Measurements from ENCODE around the gene SPDYE1. TPM values are rescaled to one million over a fixed set of nuclear protein-coding genes. Genes with fewer than 3 reads are reported as not detected.

Gene SPDYE1
- total RNA-seq, 1 donor: not detected

- no peak for DNase-seq (ENCODE audit: low read depth)
- TF ChIP-seq CTCF (IDR thresholded peaks at IDR 0.05; ENCODE audit: insufficient read depth, low read length): no peak
- no peak overlapping the region for H3K4me3 ChIP-seq (ENCODE audit: low read depth, low read length)
These were observed 59.6 kb downstream of the SPDYE1 start for GRCh38 chr7:44057181-44057848.

GRCh38 chr7:44057849-44058758, 60.4 kb downstream of the SPDYE1 start:
- H3K4me3 ChIP-seq (ENCODE audit: low read depth, low read length): no peak overlapping the region
- TF ChIP-seq CTCF (IDR thresholded peaks at IDR 0.05; ENCODE audit: insufficient read depth, low read length): no peak
- no peak for DNase-seq (ENCODE audit: low read depth)

GRCh38 chr7:44058759-44059218, 61.1 kb downstream of the SPDYE1 start:
- H3K4me3 ChIP-seq (ENCODE audit: low read depth, low read length): no peak overlapping the region
- DNase-seq (ENCODE audit: low read depth): no peak
- no peak for TF ChIP-seq CTCF (IDR thresholded peaks at IDR 0.05; ENCODE audit: insufficient read depth, low read length)

- TF ChIP-seq CTCF (IDR thresholded peaks at IDR 0.05; ENCODE audit: insufficient read depth, low read length): no peak
- DNase-seq (ENCODE audit: low read depth): no peak
- no peak overlapping the region for H3K4me3 ChIP-seq (ENCODE audit: low read depth, low read length)
These were observed 61.8 kb downstream of the SPDYE1 start for GRCh38 chr7:44059219-44060090.

Other genes starting within 250 kb of the SPDYE1 start
- gene BLVRA, start 239.2 kb upstream of the SPDYE1 start, total RNA-seq (ENCODE audit: low replicate concordance): 24.0 and 60.3 TPM in 2 replicates
- 82.1 and 137 TPM in 2 replicates for gene MRPS24, start 128.4 kb upstream of the SPDYE1 start, total RNA-seq (ENCODE audit: low replicate concordance)
- 10.1 and 24.7 TPM in 2 replicates for gene URGCP, start 91.3 kb upstream of the SPDYE1 start, total RNA-seq (ENCODE audit: low replicate concordance)
- 12.0 and 32.3 TPM in 2 replicates for gene UBE2D4, start 71.5 kb upstream of the SPDYE1 start, total RNA-seq (ENCODE audit: low replicate concordance)
- gene DBNL, start 46.8 kb downstream of the SPDYE1 start, total RNA-seq (ENCODE audit: low replicate concordance): 73.0 and 110 TPM in 2 replicates
- not detected in 2 replicates for gene PGAM2, start 67.7 kb downstream of the SPDYE1 start, total RNA-seq (ENCODE audit: low replicate concordance)
- 18.1 and 59.9 TPM in 2 replicates for gene POLM, start 84.6 kb downstream of the SPDYE1 start, total RNA-seq (ENCODE audit: low replicate concordance)
- 168 and 234 TPM in 2 replicates for gene AEBP1, start 106.4 kb downstream of the SPDYE1 start, total RNA-seq (ENCODE audit: low replicate concordance)
- gene POLD2, start 125.7 kb downstream of the SPDYE1 start, total RNA-seq (ENCODE audit: low replicate concordance): 66.6 and 87.9 TPM in 2 replicates
- not detected in 2 replicates for gene MYL7, start 143.4 kb downstream of the SPDYE1 start, total RNA-seq (ENCODE audit: low replicate concordance)
- 0.36 TPM in 1 of 2 replicates, not detected in the other for gene GCK, start 191.5 kb downstream of the SPDYE1 start, total RNA-seq (ENCODE audit: low replicate concordance)
- gene YKT6, start 203.1 kb downstream of the SPDYE1 start, total RNA-seq (ENCODE audit: low replicate concordance): 72.0 and 99.4 TPM in 2 replicates

Data from fibroblast of the aortic adventitia (primary cell).